Purkinje cell (primary cell): ENCODE data around the gene HNF1A. TPM values are rescaled to one million over a fixed set of nuclear protein-coding genes. Genes with fewer than 3 reads are reported as not detected.

Experiments
- polyA plus RNA-seq: library from polyadenylated mRNA; unstranded; fragments of >200 nt; fragmentation: Nextera tagmentation; gene quantifications from 2 replicates; pipeline ENCODE4 v1.2.1, GENCODE V29; 2014

The HNF1A gene
- polyA plus RNA-seq: not detected in 2 replicates

GRCh38 chr12:120978296-120979219 is at the start of gene HNF1A:
HNF1A (plus strand) TSS chr12:120978543; CDS start chr12:120978769, 226 bp downstream.

GRCh38 chr12:121015825-121016766 is 37.8 kb downstream of the HNF1A start, which contains the start of gene C12orf43:
C12orf43 (minus strand) TSS chr12:121016487; CDS start chr12:121016474, 13 bp downstream.

GRCh38 chr12:121038861-121039668 is 60.7 kb downstream of the HNF1A start, which contains the start of gene OASL:
OASL (minus strand) TSS chr12:121039246; CDS start chr12:121038971, 275 bp downstream.

Other genes with a start within 250 kb of the HNF1A start
- gene SPPL3, start 74.2 kb upstream of the HNF1A start, polyA plus RNA-seq: 30.2 and 33.6 TPM in 2 replicates
- gene C12orf43, start 37.9 kb downstream of the HNF1A start, polyA plus RNA-seq: 7.2 and 7.5 TPM in 2 replicates
- gene OASL, start 60.7 kb downstream of the HNF1A start, polyA plus RNA-seq: 0.22 TPM in 1 of 2 replicates, not detected in the other
- gene P2RX7, start 154.3 kb downstream of the HNF1A start, polyA plus RNA-seq: 0.69 and 1.5 TPM in 2 replicates
- gene P2RX4, start 231.6 kb downstream of the HNF1A start, polyA plus RNA-seq: 1.2 and 2.1 TPM in 2 replicates